HL-60 (cell line): ENCODE data around the gene SMAD6.
"Not testable (repeated sequence)": the region's sequence is repeated elsewhere in the genome, so short reads cannot be mapped to it uniquely, and the experiment has no call there.

Experiments
- DNase-seq, 2 experiments: peaks; one replicate each; pipeline ENCODE4 v3.0.0-alpha.2; 2010 to 2020; ENCODE audit warnings: low read depth in 1 of 2, low spot score in 1 of 2
- H3K27ac ChIP-seq: fragments of 250-450 bp; sonication (Bioruptor Pico); replicated peaks from 2 replicates; pipeline ENCODE4 v1.5.1; 2020; ENCODE audit warnings: mild to moderate bottlenecking, moderate library complexity
- H3K27me3 ChIP-seq: fragments of 250-450 bp; sonication (Bioruptor Pico); 2 replicates; pipeline ENCODE4 v1.5.1; 2021; ENCODE audit warnings: mild to moderate bottlenecking, moderate library complexity; ENCODE audit not compliant: insufficient read depth, poor library complexity, severe bottlenecking
- H3K4me3 ChIP-seq: replicated peaks from 2 replicates; pipeline ENCODE4 v1.5.1; 2011; ENCODE audit warnings: mild to moderate bottlenecking, control low read depth, low read length; ENCODE audit not compliant: insufficient read depth
- CTCF ChIP-seq: IDR thresholded peaks from one replicate; pipeline ENCODE4 v1.5.1; 2011; ENCODE audit warnings: low read length, control low read depth, inconsistent platforms; ENCODE audit not compliant: insufficient read depth
- GABPA ChIP-seq: IDR thresholded peaks from 2 replicates; pipeline ENCODE4 v1.6.1; 2012; ENCODE audit warnings: low read depth
- POLR2AphosphoS5 ChIP-seq: IDR thresholded peaks from 2 replicates; pipeline ENCODE4 v1.6.1; 2012; ENCODE audit warnings: low read depth
- REST ChIP-seq: IDR thresholded peaks from 2 replicates; pipeline ENCODE4 v1.6.1; 2012; ENCODE audit warnings: low read depth; ENCODE audit not compliant: insufficient replicate concordance
- SPI1 ChIP-seq: IDR thresholded peaks from 2 replicates; pipeline ENCODE4 v1.6.1; 2012; ENCODE audit warnings: low read depth, mild to moderate bottlenecking, borderline replicate concordance

SMAD6 gene

GRCh38 chr15:66685638-66686150 is 16.3 kb upstream of the SMAD6 start:
- TF ChIP-seq GABPA (no peak), REST (no peak), CTCF (no peak), SPI1 (no peak), POLR2AphosphoS5 (no peak)
- H3K27ac ChIP-seq = no peak overlapping the region
- no peaks in the 10 kb centered on the region for H3K27me3 ChIP-seq
- no peak for DNase-seq
- H3K4me3 ChIP-seq = no peak overlapping the region

- DNase-seq, H3K27ac ChIP-seq, H3K27me3 ChIP-seq, H3K4me3 ChIP-seq: not testable (repeated sequence)
These were observed 11.1 kb upstream of the SMAD6 start for GRCh38 chr15:66690912-66691311.

GRCh38 chr15:66691727-66692126 is 10.3 kb upstream of the SMAD6 start:
- no peak for DNase-seq
- Histone ChIP-seq H3K27ac (no peak overlapping the region), H3K4me3 (no peak overlapping the region), H3K27me3 (no peaks in the 10 kb centered on the region)
- no peak for TF ChIP-seq REST
- no peak for TF ChIP-seq CTCF
- TF ChIP-seq SPI1 = no peak
- no peak for TF ChIP-seq GABPA
- TF ChIP-seq POLR2AphosphoS5 = no peak

GRCh38 chr15:66692391-66692790 is 9.6 kb upstream of the SMAD6 start:
- TF ChIP-seq REST (no peak), CTCF (no peak), SPI1 (no peak), GABPA (no peak), POLR2AphosphoS5 (no peak)
- no peak for DNase-seq
- H3K27me3 ChIP-seq = no peaks in the 10 kb centered on the region
- no peak overlapping the region for H3K4me3 ChIP-seq
- no peak overlapping the region for H3K27ac ChIP-seq
